ENCODE results near the gene RIC1. TPM values are rescaled to one million over a fixed set of nuclear protein-coding genes. Genes with fewer than 3 reads are reported as not detected.

The RIC1 gene
- polyA plus RNA-seq, 4 donors = 3.9 to 16.5 (median 6.8) TPM

DNA sequence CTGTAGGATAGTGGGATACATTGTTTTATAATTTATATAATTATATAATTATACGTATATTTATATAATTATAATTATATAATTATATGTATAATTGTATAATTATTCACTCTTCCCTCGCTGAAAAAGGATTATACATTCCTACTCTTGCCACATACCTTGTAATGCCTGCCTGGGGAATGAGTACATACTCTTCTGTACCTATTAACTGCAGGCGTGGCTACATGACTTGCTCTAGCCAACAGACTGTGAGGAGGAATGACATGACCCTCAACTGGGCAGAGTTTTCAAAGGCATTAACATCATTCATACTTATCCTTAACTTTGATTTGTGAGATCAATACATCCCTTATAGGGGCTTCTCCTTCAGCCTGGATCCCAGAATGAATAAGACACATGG lies 184.9 kb downstream of the RIC1 start:
- DNase-seq = peak in 1 of 2 donors; percentile 24
- WGBS, 3 donors = 85 to 90% (median 90%) methylated on average over 3 of the region's 3 CpGs
- peaks cover 0 to 11% (median 4%) of the 10 kb centered on the region in 3 donors for H3K36me3 ChIP-seq (ENCODE audit: control insufficient read depth in 3 of 3, insufficient read depth in 2 of 3, low read depth in 1 of 3, low read length in 3 of 3)
- FAIRE-seq = no peak
- H3K27me3 ChIP-seq (ENCODE audit: control insufficient read depth in 3 of 3, insufficient read depth in 3 of 3, low read length in 3 of 3) = no peaks in the 10 kb centered on the region
- no peaks in the 10 kb centered on the region for H3K9me3 ChIP-seq (ENCODE audit: control insufficient read depth in 2 of 2, insufficient read depth in 1 of 2, low read depth in 1 of 2, low read length in 1 of 2)
- no peaks in the 10 kb centered on the region for H3K4me1 ChIP-seq (ENCODE audit: control insufficient read depth in 3 of 3, insufficient read depth in 2 of 3, low read depth in 1 of 3, low read length in 2 of 3)
- H3K4me3 ChIP-seq (ENCODE audit: low read depth in 1 of 3, low read length in 3 of 3) = no peak overlapping the region
- no peak overlapping the region for H3K27ac ChIP-seq (ENCODE audit: low read depth in 1 of 3, low read length in 2 of 3)

GRCh38 chr9:5815461-5815860 lies 186.6 kb downstream of the RIC1 start:
- no peaks in the 10 kb centered on the region for H3K27me3 ChIP-seq (ENCODE audit: control insufficient read depth in 3 of 3, insufficient read depth in 3 of 3, low read length in 3 of 3)
- no peaks in the 10 kb centered on the region for H3K4me1 ChIP-seq (ENCODE audit: control insufficient read depth in 3 of 3, insufficient read depth in 2 of 3, low read depth in 1 of 3, low read length in 2 of 3)
- WGBS, 3 donors = 33 to 70% (median 43%) methylated on average over 1 of the region's 1 CpG
- peaks cover 0 to 7% (median 7%) of the 10 kb centered on the region in 3 donors for H3K36me3 ChIP-seq (ENCODE audit: control insufficient read depth in 3 of 3, insufficient read depth in 2 of 3, low read depth in 1 of 3, low read length in 3 of 3)
- H3K27ac ChIP-seq (ENCODE audit: low read depth in 1 of 3, low read length in 2 of 3) = no peak overlapping the region
- DNase-seq (no peak), FAIRE-seq (no peak)
- no peak overlapping the region for H3K4me3 ChIP-seq (ENCODE audit: low read depth in 1 of 3, low read length in 3 of 3)
- H3K9me3 ChIP-seq (ENCODE audit: control insufficient read depth in 2 of 2, insufficient read depth in 1 of 2, low read depth in 1 of 2, low read length in 1 of 2) = no peaks in the 10 kb centered on the region

GRCh38 chr9:5817862-5818261 lies 189.0 kb downstream of the RIC1 start:
- no peaks in the 10 kb centered on the region for H3K27me3 ChIP-seq (ENCODE audit: control insufficient read depth in 3 of 3, insufficient read depth in 3 of 3, low read length in 3 of 3)
- 91 to 96% (median 95%) methylated on average over 3 of the region's 3 CpGs for WGBS, 3 donors
- peaks cover 0 to 12% (median 3%) of the 10 kb centered on the region in 3 donors for H3K36me3 ChIP-seq (ENCODE audit: control insufficient read depth in 3 of 3, insufficient read depth in 2 of 3, low read depth in 1 of 3, low read length in 3 of 3)
- no peak overlapping the region for H3K4me3 ChIP-seq (ENCODE audit: low read depth in 1 of 3, low read length in 3 of 3)
- FAIRE-seq (no peak), DNase-seq (no peak)
- no peaks in the 10 kb centered on the region for H3K9me3 ChIP-seq (ENCODE audit: control insufficient read depth in 2 of 2, insufficient read depth in 1 of 2, low read depth in 1 of 2, low read length in 1 of 2)
- no peak overlapping the region for H3K27ac ChIP-seq (ENCODE audit: low read depth in 1 of 3, low read length in 2 of 3)
- H3K4me1 ChIP-seq (ENCODE audit: control insufficient read depth in 3 of 3, insufficient read depth in 2 of 3, low read depth in 1 of 3, low read length in 2 of 3) = no peaks in the 10 kb centered on the region

DNA sequence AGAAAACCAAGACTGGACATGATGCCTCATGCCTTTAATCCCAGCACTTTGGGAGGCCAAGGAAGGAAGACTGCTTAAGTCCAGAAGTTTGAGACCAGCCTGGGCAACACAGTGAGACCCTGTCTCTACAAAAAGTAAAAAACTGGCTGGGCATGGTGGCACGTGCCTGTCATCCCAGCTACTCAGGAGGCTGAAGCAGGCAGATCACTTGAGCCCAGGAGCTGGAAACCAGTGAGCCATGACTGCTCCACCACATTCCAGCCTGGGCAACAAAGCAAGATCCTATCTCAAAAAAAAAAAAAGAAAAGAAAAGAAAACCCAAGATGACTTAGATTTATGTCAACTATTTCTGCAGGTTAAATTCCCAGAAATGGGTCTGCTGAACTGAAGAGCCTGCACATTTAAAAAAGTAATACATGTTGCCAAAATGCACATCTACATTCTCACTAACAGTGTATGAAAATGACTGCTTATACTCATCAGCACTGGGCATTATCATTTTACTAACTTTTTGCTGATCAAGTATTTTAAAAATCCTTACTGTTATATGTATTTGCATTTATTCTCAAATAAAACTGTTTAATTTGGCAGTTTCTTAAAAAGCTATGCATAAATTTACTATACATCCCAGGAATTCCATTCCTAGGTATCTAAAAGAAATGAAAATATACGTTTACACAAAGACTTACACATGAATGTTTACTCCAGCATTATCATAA lies 189.7 kb downstream of the RIC1 start:
- peaks cover 0 to 15% (median 3%) of the 10 kb centered on the region in 3 donors for H3K36me3 ChIP-seq (ENCODE audit: control insufficient read depth in 3 of 3, insufficient read depth in 2 of 3, low read depth in 1 of 3, low read length in 3 of 3)
- 90 to 93% (median 91%) methylated on average over 2 of the region's 2 CpGs for WGBS, 3 donors
- FAIRE-seq (no peak), DNase-seq (no peak)
- H3K4me1 ChIP-seq (ENCODE audit: control insufficient read depth in 3 of 3, insufficient read depth in 2 of 3, low read depth in 1 of 3, low read length in 2 of 3) = no peaks in the 10 kb centered on the region
- no peaks in the 10 kb centered on the region for H3K9me3 ChIP-seq (ENCODE audit: control insufficient read depth in 2 of 2, insufficient read depth in 1 of 2, low read depth in 1 of 2, low read length in 1 of 2)
- no peak overlapping the region for H3K4me3 ChIP-seq (ENCODE audit: low read depth in 1 of 3, low read length in 3 of 3)
- H3K27me3 ChIP-seq (ENCODE audit: control insufficient read depth in 3 of 3, insufficient read depth in 3 of 3, low read length in 3 of 3) = no peaks in the 10 kb centered on the region
- H3K27ac ChIP-seq (ENCODE audit: low read depth in 1 of 3, low read length in 2 of 3) = no peak overlapping the region

- FAIRE-seq = no peak
- DNase-seq = no peak
Measured at GRCh38 chr9:5819174-5819573, 190.3 kb downstream of the RIC1 start.

GRCh38 chr9:5820425-5820824 lies 191.5 kb downstream of the RIC1 start:
- Histone ChIP-seq H3K4me1 (ENCODE audit: control insufficient read depth in 3 of 3, insufficient read depth in 2 of 3, low read depth in 1 of 3, low read length in 2 of 3) (no peaks in the 10 kb centered on the region), H3K27ac (ENCODE audit: low read depth in 1 of 3, low read length in 2 of 3) (no peak overlapping the region), H3K4me3 (ENCODE audit: low read depth in 1 of 3, low read length in 3 of 3) (no peak overlapping the region), H3K36me3 (ENCODE audit: control insufficient read depth in 3 of 3, insufficient read depth in 2 of 3, low read depth in 1 of 3, low read length in 3 of 3) (peaks cover 0 to 18% (median 3%) of the 10 kb centered on the region in 3 donors), H3K9me3 (ENCODE audit: control insufficient read depth in 2 of 2, insufficient read depth in 1 of 2, low read depth in 1 of 2, low read length in 1 of 2) (no peaks in the 10 kb centered on the region), H3K27me3 (ENCODE audit: control insufficient read depth in 3 of 3, insufficient read depth in 3 of 3, low read length in 3 of 3) (no peaks in the 10 kb centered on the region)
- no peak for DNase-seq
- FAIRE-seq = no peak
- WGBS, 3 donors = 85 to 95% (median 88%) methylated on average over 1 of the region's 1 CpG

More at GRCh38 chr9:5819174-5819573, 190.3 kb downstream of the RIC1 start:
- H3K27ac ChIP-seq (ENCODE audit: low read depth in 1 of 3, low read length in 2 of 3) = no peak overlapping the region
- 93 to 98% (median 96%) methylated on average over 6 of the region's 6 CpGs for WGBS, 3 donors
- H3K4me1 ChIP-seq (ENCODE audit: control insufficient read depth in 3 of 3, insufficient read depth in 2 of 3, low read depth in 1 of 3, low read length in 2 of 3) = no peaks in the 10 kb centered on the region
- H3K4me3 ChIP-seq (ENCODE audit: low read depth in 1 of 3, low read length in 3 of 3) = no peak overlapping the region
- no peaks in the 10 kb centered on the region for H3K9me3 ChIP-seq (ENCODE audit: control insufficient read depth in 2 of 2, insufficient read depth in 1 of 2, low read depth in 1 of 2, low read length in 1 of 2)
- peaks cover 0 to 17% (median 3%) of the 10 kb centered on the region in 3 donors for H3K36me3 ChIP-seq (ENCODE audit: control insufficient read depth in 3 of 3, insufficient read depth in 2 of 3, low read depth in 1 of 3, low read length in 3 of 3)
- H3K27me3 ChIP-seq (ENCODE audit: control insufficient read depth in 3 of 3, insufficient read depth in 3 of 3, low read length in 3 of 3) = no peaks in the 10 kb centered on the region

DNA sequence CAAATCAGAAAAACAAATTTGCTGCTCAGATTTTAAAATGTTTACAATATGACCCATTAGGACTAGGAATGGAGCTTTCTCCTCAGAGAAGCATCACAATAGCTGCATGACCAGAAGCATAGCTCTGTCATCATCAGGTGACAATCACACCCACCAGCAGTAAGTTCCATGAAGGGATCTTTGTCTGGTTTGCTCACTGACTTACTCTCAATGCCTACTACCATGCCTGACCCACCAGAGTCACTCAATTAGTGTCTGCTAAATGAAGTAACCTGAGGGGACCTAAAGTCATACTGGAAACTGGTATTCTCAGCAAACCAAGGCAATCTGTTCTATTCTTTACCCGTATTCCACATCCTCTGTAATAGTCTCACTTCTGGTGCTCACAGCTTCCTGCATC lies 196.3 kb downstream of the RIC1 start:
- Histone ChIP-seq H3K27me3 (ENCODE audit: control insufficient read depth in 3 of 3, insufficient read depth in 3 of 3, low read length in 3 of 3) (no peaks in the 10 kb centered on the region), H3K4me1 (ENCODE audit: control insufficient read depth in 3 of 3, insufficient read depth in 2 of 3, low read depth in 1 of 3, low read length in 2 of 3) (no peaks in the 10 kb centered on the region), H3K36me3 (ENCODE audit: control insufficient read depth in 3 of 3, insufficient read depth in 2 of 3, low read depth in 1 of 3, low read length in 3 of 3) (peaks cover 0 to 18% (median 2%) of the 10 kb centered on the region in 3 donors), H3K4me3 (ENCODE audit: low read depth in 1 of 3, low read length in 3 of 3) (no peak overlapping the region), H3K27ac (ENCODE audit: low read depth in 1 of 3, low read length in 2 of 3) (no peak overlapping the region), H3K9me3 (ENCODE audit: control insufficient read depth in 2 of 2, insufficient read depth in 1 of 2, low read depth in 1 of 2, low read length in 1 of 2) (no peaks in the 10 kb centered on the region)
- FAIRE-seq (no peak), DNase-seq (no peak)
- 75 to 94% (median 78%) methylated on average over 1 of the region's 1 CpG for WGBS, 3 donors

Data from small intestine (tissue), 7 donors.